WI38 (cell line): ENCODE results near the gene RIN3.

Experiments
- H3K4me3 ChIP-seq: 2 replicates; pipeline ENCODE4 v1.5.1; 2011; ENCODE audit warnings: low read depth, mild to moderate bottlenecking, control low read depth, low read length
- TF ChIP-seq, protein P1 (sequence below): IDR thresholded peaks from 2 replicates; pipeline ENCODE4 v1.5.1; 2012; ENCODE audit warnings: low read depth, mild to moderate bottlenecking, control low read depth, low read length

The RIN3 gene

DNA sequence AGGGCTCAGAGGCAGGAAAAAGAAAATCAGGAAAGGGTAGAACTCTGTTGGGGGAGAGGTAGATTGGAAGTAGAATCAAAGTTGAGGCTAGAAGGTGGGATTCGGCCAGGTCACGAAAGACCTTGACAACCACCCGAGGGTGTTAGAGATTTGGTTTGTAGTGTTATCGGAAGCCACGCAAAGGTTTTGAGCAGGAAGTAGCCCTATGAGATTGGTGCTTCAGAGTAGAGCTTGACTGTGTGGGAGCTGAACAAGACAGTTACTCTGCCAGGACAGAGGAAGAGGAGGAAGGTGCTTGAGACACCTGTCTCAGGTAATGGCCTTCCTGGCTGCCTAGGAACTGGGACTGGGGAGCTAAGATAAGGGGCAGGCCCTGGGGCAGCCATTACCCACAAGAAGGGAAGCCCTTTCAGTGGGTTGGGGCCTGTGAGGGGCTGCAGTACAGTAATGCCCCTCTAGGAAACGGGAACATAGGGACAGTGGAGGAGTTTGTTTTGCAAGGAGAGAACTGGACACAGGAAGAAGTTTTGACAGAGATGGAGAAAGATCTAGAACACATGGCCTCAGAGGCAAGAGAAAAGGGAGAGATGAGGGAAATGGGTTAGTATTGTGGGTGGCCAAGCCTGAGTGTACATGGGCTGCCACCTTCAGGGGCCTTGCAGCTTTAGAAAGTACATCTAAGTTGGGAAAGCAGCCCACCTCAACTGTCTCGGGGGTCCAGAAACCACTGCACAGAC, 73.5 kb downstream of the RIN3 start:
- TF ChIP-seq, protein P1, sequence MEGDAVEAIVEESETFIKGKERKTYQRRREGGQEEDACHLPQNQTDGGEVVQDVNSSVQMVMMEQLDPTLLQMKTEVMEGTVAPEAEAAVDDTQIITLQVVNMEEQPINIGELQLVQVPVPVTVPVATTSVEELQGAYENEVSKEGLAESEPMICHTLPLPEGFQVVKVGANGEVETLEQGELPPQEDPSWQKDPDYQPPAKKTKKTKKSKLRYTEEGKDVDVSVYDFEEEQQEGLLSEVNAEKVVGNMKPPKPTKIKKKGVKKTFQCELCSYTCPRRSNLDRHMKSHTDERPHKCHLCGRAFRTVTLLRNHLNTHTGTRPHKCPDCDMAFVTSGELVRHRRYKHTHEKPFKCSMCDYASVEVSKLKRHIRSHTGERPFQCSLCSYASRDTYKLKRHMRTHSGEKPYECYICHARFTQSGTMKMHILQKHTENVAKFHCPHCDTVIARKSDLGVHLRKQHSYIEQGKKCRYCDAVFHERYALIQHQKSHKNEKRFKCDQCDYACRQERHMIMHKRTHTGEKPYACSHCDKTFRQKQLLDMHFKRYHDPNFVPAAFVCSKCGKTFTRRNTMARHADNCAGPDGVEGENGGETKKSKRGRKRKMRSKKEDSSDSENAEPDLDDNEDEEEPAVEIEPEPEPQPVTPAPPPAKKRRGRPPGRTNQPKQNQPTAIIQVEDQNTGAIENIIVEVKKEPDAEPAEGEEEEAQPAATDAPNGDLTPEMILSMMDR, result no peak
- H3K4me3 ChIP-seq, result no peak overlapping the region

GRCh38 chr14:92587700-92588085, 74.1 kb downstream of the RIN3 start:
- H3K4me3 ChIP-seq, result no peak overlapping the region
- TF ChIP-seq, protein P1, result no peak

GRCh38 chr14:92589213-92589852, 75.8 kb downstream of the RIN3 start:
- no peak overlapping the region for H3K4me3 ChIP-seq
- TF ChIP-seq, protein P1, result peak; percentile 43

DNA sequence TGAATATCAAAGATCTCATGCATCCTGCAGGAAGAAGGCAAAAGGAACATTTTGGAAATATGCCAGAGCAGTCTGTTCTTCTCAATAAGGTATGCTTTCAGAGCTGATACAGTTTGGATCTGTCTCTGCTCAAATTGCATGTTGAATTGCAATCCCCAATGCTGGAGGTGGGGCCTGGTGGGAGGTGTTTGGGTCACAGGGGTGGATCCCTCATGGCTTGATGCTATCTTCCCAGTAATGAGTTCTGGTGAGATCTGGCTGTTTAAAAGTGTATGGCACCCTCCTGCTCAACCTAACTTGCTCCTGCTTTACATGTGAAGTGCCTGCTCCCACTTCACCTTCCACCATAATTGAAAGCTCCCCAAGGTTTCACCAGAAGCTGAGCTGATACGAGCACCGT, 76.6 kb downstream of the RIN3 start:
- no peak overlapping the region for H3K4me3 ChIP-seq
- TF ChIP-seq, protein P1, result no peak

GRCh38 chr14:92590941-92591340, 77.4 kb downstream of the RIN3 start:
- TF ChIP-seq, protein P1, result no peak
- no peak overlapping the region for H3K4me3 ChIP-seq

- TF ChIP-seq, protein P1, result no peak
- H3K4me3 ChIP-seq, result no peak overlapping the region
Observed at GRCh38 chr14:92591346-92591745, 77.8 kb downstream of the RIN3 start.

- TF ChIP-seq, protein P1, result no peak
- no peak overlapping the region for H3K4me3 ChIP-seq
Observed at GRCh38 chr14:92595267-92595666, 81.7 kb downstream of the RIN3 start.
